HG03442 (cell line): Measurements from ENCODE around the gene ICE2.

Experiments
- ATAC-seq: cut with Tn5 transposase; IDR thresholded peaks from one replicate; pipeline ENCODE4 v1.9.1; 2021; ENCODE audit warnings: mild to moderate bottlenecking, moderate library complexity; ENCODE audit not compliant: unreplicated experiment

Gene ICE2, protein sequence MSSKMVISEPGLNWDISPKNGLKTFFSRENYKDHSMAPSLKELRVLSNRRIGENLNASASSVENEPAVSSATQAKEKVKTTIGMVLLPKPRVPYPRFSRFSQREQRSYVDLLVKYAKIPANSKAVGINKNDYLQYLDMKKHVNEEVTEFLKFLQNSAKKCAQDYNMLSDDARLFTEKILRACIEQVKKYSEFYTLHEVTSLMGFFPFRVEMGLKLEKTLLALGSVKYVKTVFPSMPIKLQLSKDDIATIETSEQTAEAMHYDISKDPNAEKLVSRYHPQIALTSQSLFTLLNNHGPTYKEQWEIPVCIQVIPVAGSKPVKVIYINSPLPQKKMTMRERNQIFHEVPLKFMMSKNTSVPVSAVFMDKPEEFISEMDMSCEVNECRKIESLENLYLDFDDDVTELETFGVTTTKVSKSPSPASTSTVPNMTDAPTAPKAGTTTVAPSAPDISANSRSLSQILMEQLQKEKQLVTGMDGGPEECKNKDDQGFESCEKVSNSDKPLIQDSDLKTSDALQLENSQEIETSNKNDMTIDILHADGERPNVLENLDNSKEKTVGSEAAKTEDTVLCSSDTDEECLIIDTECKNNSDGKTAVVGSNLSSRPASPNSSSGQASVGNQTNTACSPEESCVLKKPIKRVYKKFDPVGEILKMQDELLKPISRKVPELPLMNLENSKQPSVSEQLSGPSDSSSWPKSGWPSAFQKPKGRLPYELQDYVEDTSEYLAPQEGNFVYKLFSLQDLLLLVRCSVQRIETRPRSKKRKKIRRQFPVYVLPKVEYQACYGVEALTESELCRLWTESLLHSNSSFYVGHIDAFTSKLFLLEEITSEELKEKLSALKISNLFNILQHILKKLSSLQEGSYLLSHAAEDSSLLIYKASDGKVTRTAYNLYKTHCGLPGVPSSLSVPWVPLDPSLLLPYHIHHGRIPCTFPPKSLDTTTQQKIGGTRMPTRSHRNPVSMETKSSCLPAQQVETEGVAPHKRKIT

DNA sequence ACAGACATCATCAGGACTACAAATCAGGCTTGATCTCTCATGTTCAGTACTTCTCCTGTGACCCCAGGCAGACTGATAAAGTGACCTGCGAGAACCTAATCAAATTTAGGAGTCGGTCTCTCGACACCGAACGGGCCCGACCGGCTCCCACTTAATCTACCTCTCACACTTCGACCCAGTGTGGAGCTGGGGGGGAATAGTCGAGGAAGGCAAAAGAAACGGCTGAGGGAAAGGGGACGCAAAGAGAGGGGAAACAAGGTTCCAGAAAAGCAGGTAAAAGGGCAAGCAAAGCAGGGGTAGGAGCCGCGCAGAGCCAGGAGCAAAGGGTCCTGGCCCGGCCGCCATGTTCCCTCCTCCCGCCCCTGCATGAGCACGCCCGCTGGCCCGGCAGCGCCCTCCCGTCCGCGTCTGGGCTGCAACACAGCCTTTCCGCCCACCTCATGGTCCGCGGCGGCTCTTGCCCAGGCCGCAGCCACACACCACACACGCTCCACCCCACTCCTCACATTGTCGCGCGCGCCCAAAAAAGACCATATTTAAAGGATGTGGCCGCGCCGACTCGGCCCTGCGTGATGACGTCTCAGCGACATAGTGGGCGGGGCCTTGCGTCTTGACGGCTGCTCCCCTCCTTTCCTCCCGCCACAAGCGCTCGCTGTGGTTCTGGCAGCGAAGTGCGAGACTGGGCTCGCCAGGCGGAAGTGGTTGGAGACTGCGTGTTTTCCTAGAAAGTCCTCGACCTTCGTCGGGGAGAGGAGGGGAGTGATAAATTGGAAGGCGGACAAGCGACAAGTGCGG lies at the start of gene ICE2:
Gene ICE2 (minus strand): TSS at position 577 of the 795 bp plus-strand sequence. CDS start 1,165 bp downstream, outside the sequence.
- ATAC-seq, result peak; percentile 87

DNA sequence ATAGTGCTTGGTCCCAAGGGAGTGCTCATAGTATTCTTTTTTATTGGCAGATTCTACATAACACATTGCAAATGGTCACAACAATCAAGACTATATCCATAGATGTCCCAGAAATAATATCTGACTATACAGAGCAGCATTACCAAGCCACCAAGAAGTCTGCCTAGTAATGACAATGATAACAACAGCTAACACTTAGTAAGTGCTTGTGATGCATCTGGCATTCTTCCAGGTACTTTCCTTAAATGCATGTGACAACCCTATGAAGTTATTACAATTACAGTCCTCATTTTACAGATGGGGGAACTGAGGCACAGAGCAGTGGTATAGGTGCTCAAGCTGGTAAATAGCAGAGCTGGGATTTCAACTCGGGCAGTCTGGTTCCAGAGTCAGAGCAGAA lies 49.6 kb upstream of the ICE2 start:
- ATAC-seq, result no peak

DNA sequence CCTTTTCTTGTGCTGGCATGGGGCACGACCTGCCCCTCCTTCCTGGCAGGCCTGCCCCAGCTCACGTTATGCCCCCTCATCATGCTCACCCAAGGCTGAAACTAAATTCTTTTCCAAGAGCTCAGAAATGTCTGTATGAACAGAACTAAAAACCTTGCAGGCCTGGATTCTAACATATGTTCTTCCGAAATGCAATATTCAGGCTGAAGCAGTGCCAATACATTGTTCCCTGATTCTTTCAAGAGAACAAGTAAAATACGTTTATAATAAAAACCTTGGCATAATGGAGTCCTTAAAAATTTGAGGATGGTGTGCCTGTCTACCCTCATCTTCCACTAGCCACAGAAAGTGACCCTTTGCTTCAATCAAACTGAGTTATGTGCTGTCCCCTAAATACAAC lies 48.5 kb upstream of the ICE2 start:
- no peak for ATAC-seq

DNA sequence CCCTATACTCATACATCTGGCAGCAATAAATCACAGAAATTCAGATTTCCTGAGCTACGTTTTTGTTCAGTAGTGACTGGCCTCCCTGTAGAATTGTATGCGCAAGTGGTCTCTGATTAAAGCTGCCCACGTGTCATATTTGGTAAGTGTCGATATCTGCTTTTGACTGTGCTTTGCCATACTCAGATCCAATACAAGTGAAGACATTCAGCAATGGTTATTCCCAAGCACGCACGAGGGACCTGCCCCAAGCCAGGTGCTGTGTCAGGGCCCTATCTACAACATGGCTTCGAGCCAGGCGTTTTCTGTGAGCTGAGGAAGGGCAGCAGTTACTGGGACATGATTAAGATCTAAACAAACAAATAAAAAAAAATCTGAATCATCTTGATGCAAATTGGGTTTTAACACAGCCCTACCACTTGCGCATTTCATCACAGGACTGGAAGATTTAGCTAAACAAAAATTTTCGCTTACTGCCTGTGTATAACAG lies 47.2 kb upstream of the ICE2 start:
- no peak for ATAC-seq

DNA sequence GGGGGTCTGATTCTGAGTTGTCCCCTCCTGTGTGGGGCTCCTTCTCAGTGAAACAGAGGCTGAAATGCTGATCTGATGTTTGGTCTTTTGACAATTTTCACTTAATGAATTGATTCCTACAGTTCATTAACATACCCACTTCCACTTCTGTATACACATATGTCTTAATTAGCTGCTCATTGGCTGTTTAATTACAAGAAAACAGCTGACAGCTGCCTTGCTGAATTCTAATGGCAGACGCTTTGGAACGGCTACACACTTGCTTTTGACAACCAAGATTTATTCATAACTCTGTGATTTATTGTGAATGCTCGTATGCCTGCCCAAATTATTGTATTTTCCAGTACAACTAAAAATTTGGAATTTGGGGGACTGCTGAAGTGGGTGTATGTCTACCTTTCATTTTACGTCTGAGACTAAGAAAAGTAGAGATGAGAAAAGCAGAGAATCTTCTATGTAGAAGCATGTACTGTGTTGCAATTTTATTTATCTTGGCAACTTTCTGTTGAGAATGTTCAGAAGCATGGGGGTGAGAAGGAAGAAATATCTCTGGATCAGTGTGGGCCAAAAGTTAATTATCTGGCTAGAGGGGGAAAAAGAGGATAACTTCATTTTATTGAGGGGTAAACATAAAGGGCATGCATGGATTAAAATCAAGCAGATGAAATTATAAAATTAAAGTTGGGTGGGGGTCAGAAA lies 46.5 kb upstream of the ICE2 start:
- no peak for ATAC-seq

GRCh38 chr15:60523056-60523455 lies 44.1 kb upstream of the ICE2 start:
- no peak for ATAC-seq

DNA sequence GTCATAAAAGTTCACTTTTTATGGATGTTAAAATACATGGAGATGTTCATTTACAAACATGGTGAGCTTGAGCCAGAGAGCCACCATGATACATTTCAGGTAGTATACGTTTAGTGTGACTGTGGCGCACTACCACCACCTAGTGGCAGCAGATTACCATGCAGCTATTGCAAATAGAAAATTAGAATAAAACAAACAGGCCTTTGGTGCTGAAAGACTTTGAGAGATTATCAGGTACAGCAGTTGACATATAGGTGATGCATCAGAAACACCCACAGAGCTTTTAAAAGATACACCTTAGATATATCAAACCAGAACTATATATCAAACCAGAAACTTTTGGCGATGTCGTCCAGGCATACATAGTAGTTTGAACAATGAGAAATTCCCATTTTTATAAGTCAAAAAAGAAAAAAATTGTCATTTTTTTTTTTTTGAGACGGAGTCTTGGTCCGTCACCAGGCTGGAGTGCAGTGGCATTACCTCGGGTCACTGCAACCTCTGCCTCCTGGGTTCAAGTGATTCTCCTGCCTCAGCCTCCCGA lies 42.0 kb upstream of the ICE2 start:
- no peak for ATAC-seq

- ATAC-seq, result peak; percentile 92
Observed at GRCh38 chr15:60520013-60520824, 41.3 kb upstream of the ICE2 start.

DNA sequence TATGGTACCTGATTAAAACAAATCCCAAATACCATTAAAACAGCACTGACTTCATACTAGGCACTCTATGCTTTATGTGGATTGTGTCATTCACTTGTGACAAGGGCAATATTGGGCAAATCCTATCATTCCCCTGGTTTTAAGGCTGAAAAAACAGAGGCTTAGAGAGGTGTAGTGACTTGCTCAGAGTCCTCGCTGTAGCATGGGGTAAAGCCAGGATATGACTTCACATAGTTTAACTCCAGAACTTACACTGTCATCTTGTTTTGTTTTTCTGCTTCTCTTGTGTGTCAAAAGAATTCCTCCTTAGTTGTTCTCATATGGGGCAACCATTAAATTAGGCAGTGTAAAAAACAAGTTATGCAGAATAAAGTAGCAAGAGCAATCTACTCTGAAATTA lies 40.3 kb upstream of the ICE2 start:
- no peak for ATAC-seq

DNA sequence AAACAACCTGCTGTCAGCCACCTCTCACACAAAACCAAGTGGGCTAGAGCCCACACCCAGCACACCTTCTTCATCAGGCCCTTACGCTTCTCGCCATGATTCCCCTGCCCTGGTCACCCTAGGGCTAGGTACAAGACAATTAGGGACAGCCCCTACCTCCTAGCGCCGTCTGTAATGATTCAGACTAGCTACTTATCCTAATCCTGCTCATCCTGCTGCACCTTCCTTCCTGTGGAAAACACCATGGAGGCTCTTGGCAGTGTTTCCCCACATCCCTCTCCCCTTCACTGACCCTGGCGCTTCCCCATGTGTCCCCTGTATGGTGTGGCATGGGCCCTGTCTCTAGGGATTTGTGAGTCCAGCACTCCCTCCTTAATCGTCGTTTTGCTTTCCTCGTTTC lies 39.6 kb upstream of the ICE2 start:
- no peak for ATAC-seq

- no peak for ATAC-seq
Observed at GRCh38 chr15:60514261-60514881, 35.4 kb upstream of the ICE2 start.

GRCh38 chr15:60513676-60514075 lies 34.7 kb upstream of the ICE2 start:
- ATAC-seq, result no peak

DNA sequence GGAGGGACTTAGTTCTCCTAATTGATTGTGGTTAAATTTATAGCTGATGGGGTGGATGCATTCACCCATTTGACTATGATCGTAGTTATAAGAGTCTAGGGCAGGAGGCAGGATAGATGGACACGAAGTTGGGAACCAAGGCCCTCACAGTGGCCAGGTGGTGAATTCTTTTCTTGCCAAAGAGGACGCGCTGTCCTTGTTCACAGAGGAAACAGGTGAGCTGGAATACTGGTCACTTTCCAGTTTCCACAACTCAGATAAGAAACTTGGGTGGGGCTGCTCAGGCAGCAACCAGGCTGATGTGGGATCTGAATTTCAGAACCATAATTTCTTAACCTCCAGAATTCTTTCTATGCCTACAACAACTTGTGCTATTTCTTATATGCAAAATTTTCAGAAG lies 34.0 kb upstream of the ICE2 start:
- ATAC-seq, result no peak

DNA sequence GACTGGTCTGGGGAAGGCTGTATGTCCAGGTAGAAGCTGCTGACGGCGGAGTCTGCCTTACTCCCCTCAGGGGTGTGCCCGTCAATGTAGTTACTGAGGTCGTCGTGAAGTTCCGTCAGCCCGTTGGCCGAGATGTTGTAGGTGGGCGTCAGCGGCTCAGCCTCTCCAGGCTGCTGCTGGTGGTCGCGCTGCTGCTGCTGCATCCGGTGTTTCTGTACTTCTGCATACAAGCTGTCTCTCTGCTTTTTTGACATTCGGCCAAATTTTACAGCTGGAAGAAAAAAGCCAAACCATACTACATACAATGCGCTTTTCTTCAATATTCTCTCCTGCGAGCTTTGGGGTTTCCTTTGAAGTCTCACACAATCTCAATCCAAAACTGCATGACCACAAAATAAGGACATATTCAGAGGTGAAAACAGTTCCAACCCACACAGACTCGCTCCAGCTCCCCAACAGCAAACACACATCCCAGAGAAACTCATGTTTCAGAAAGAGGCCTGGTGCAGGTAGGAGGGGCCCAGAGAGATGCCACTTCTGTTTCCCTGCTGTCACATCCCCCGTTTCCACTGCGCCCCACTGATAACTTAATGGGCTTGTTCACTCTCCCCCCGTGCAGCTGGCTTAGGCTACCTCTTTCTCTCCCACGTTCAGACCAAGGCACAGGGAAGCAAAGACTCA lies 32.5 kb upstream of the ICE2 start:
- no peak for ATAC-seq

- ATAC-seq, result no peak
Observed at GRCh38 chr15:60510006-60510405, 31.1 kb upstream of the ICE2 start.

- no peak for ATAC-seq
Observed at GRCh38 chr15:60509470-60509869, 30.5 kb upstream of the ICE2 start.

- ATAC-seq, result no peak
Observed at GRCh38 chr15:60508442-60508841, 29.5 kb upstream of the ICE2 start.
